H1 (cell line): ENCODE measurements around the gene ZFP69. TPM values are rescaled to one million over a fixed set of nuclear protein-coding genes. Genes with fewer than 3 reads are reported as not detected.

Source experiments
- CTCF ChIA-PET: fragments of 300-600 bp; sonication (Branson Sonifier 250); formaldehyde crosslinking; loops from one replicate; lab custom pipeline; 2021; ENCODE audit not compliant: partially characterized antibody; lab: Charles Lee
- POLR2A ChIA-PET: fragments of 300-600 bp; sonication (Branson Sonifier 250); formaldehyde crosslinking; loops from one replicate; lab custom pipeline; 2021; ENCODE audit warnings: inconsistent platforms; ENCODE audit not compliant: partially characterized antibody; lab: Charles Lee
- DNase-seq, 2 experiments: peaks; one replicate each; pipeline versions ENCODE4 v3.0.0 to v3.0.0-alpha.2; 2010 to 2022; ENCODE audit warnings: low spot score in 2 of 2, low read depth in 1 of 2, mixed read lengths in 1 of 2
- FAIRE-seq: peaks from 2 replicates; lab custom pipeline; 2011; peaks lifted over from hg19 to GRCh38; lab: Jason Lieb, UNC
- H2AFZ ChIP-seq: 2 replicates; pipeline ENCODE4 v1.8.1; 2012; ENCODE audit warnings: low read length, inconsistent platforms
- H2AK5ac ChIP-seq: 2 replicates; pipeline ENCODE4 v1.6.1; 2013; ENCODE audit warnings: low read depth, low read length
- H2BK120ac ChIP-seq: replicated peaks from 2 replicates; pipeline ENCODE3; 2013; ENCODE audit warnings: low read depth, low read length, inconsistent platforms
- H2BK12ac ChIP-seq: 2 replicates; pipeline ENCODE4 v1.6.1; 2013; ENCODE audit warnings: low read depth, low read length
- H2BK15ac ChIP-seq: 2 replicates; pipeline ENCODE4 v1.6.1; 2013; ENCODE audit warnings: low read length
- H2BK20ac ChIP-seq: 2 replicates; pipeline ENCODE4 v1.6.1; 2013; ENCODE audit warnings: low read length
- H2BK5ac ChIP-seq: 2 replicates; pipeline ENCODE4 v1.6.1; 2013; ENCODE audit warnings: low read depth, low read length
- H3K14ac ChIP-seq: 2 replicates; pipeline ENCODE4 v1.6.1; 2013; ENCODE audit warnings: inconsistent platforms; ENCODE audit not compliant: insufficient read length
- H3K18ac ChIP-seq: 2 replicates; pipeline ENCODE4 v1.6.1; 2013; ENCODE audit warnings: low read length; ENCODE audit errors: extremely low read depth
- H3K23ac ChIP-seq: 2 replicates; pipeline ENCODE4 v1.6.1; 2013; ENCODE audit warnings: inconsistent platforms; ENCODE audit not compliant: insufficient read length
- H3K23me2 ChIP-seq: 2 replicates; pipeline ENCODE4 v1.6.1; 2013; ENCODE audit warnings: low read depth, low read length
- H3K27ac ChIP-seq: 2 replicates; pipeline ENCODE4 v1.6.1; 2011; ENCODE audit warnings: low read depth, low read length, inconsistent platforms
- H3K27me3 ChIP-seq, 4 experiments: replicated peaks in 1 of 4; 1 replicate in 1 of 4; 2 replicates in 3 of 4; pipeline versions ENCODE4 v1.6.1 to v1.8.1; 2011 to 2013; ENCODE audit warnings: low read length in 3 of 4, mild to moderate bottlenecking in 3 of 4, inconsistent platforms in 2 of 4, mixed read lengths in 2 of 4, moderate library complexity in 1 of 4; ENCODE audit not compliant: control insufficient read depth in 3 of 4, insufficient read depth in 3 of 4; ENCODE audit errors: extremely low read depth in 1 of 4
- H3K36me3 ChIP-seq, 4 experiments: 2 replicates each; pipeline versions ENCODE4 v1.6.1 to v1.8.1; 2011 to 2013; ENCODE audit warnings: mild to moderate bottlenecking in 4 of 4, low read length in 3 of 4, moderate library complexity in 2 of 4, control low read depth in 1 of 4, inconsistent platforms in 1 of 4; ENCODE audit not compliant: insufficient read depth in 4 of 4, control insufficient read depth in 2 of 4
- H3K4ac ChIP-seq: replicated peaks from 2 replicates; pipeline ENCODE3; 2013; ENCODE audit warnings: low read length, low read depth, mixed read lengths, inconsistent platforms; ENCODE audit not compliant: insufficient read length
- H3K4me1 ChIP-seq, 4 experiments: replicated peaks in 1 of 4; 1 replicate in 1 of 4; 2 replicates in 3 of 4; pipeline versions ENCODE4 v1.6.1 to v1.8.1; 2011 to 2013; ENCODE audit warnings: low read length in 3 of 4, inconsistent platforms in 2 of 4, mixed read lengths in 1 of 4; ENCODE audit not compliant: insufficient read depth in 4 of 4, control insufficient read depth in 3 of 4
- H3K4me2 ChIP-seq, 2 experiments: 2 replicates each; pipeline versions ENCODE4 v1.6.1 to v1.8.1; 2011 to 2013; ENCODE audit warnings: low read depth in 2 of 2, low read length in 2 of 2, control low read depth in 1 of 2, inconsistent platforms in 1 of 2, mild to moderate bottlenecking in 1 of 2; ENCODE audit not compliant: insufficient read depth in 1 of 2
- H3K4me3 ChIP-seq, 4 experiments: fragments of 200-600, 300-600 bp in 1 of 4; sonication (generic), shearing (Covaris generic), sonication (Bioruptor Twin) in 1 of 4; 2 replicates each; pipeline versions ENCODE4 v1.5.1 to v1.8.1; 2011 to 2016; ENCODE audit warnings: low read length in 4 of 4, low read depth in 3 of 4, control low read depth in 2 of 4, inconsistent platforms in 2 of 4, mild to moderate bottlenecking in 2 of 4, mixed read lengths in 1 of 4, moderate library complexity in 1 of 4; ENCODE audit not compliant: insufficient read depth in 2 of 4; ENCODE audit errors: extremely low read depth in 1 of 4
- H3K56ac ChIP-seq: replicated peaks from 2 replicates; pipeline ENCODE3; 2013; ENCODE audit warnings: low read depth, mild to moderate bottlenecking, mixed read lengths, low read length, inconsistent platforms; ENCODE audit not compliant: insufficient read length
- H3K79me1 ChIP-seq: 2 replicates; pipeline ENCODE4 v1.6.1; 2013; ENCODE audit warnings: low read depth, low read length, control low read depth
- H3K79me2 ChIP-seq, 2 experiments: 2 replicates each; pipeline versions ENCODE4 v1.6.1 to v1.8.1; 2012 to 2013; ENCODE audit warnings: low read length in 2 of 2, mild to moderate bottlenecking in 2 of 2, inconsistent platforms in 1 of 2; ENCODE audit not compliant: insufficient read depth in 2 of 2, control insufficient read depth in 1 of 2
- H3K9ac ChIP-seq, 4 experiments: replicated peaks in 1 of 4; 1 replicate in 1 of 4; 2 replicates in 3 of 4; pipeline versions ENCODE4 v1.6.1 to v1.8.1; 2011 to 2013; ENCODE audit warnings: low read depth in 3 of 4, low read length in 3 of 4, control low read depth in 2 of 4, mild to moderate bottlenecking in 2 of 4, moderate library complexity in 2 of 4, inconsistent platforms in 1 of 4; ENCODE audit errors: extremely low read depth in 1 of 4
- H3K9me3 ChIP-seq, 2 experiments: 2 replicates each; pipeline versions ENCODE4 v1.6.1 to v1.8.1; 2012 to 2013; ENCODE audit warnings: mild to moderate bottlenecking in 2 of 2, moderate library complexity in 2 of 2, control low read depth in 1 of 2, inconsistent platforms in 1 of 2, low read depth in 1 of 2, low read length in 1 of 2, mixed read lengths in 1 of 2; ENCODE audit not compliant: insufficient read depth in 2 of 2
- H4K20me1 ChIP-seq, 2 experiments: replicated peaks in 1 of 2; 2 replicates each; pipeline versions ENCODE3 to v1.8.1; 2011 to 2013; ENCODE audit warnings: inconsistent platforms in 2 of 2, low read length in 2 of 2, mild to moderate bottlenecking in 1 of 2; ENCODE audit not compliant: insufficient read depth in 2 of 2, control insufficient read depth in 1 of 2
- H4K5ac ChIP-seq: 2 replicates; pipeline ENCODE4 v1.6.1; 2013; ENCODE audit warnings: low read length, low read depth, mixed read lengths, inconsistent platforms; ENCODE audit not compliant: insufficient read length
- H4K8ac ChIP-seq: 2 replicates; pipeline ENCODE4 v1.8.0; 2013; ENCODE audit warnings: mild to moderate bottlenecking, moderate library complexity, low read length, inconsistent platforms; ENCODE audit not compliant: insufficient read depth; ENCODE audit errors: extremely low read depth
- H4K91ac ChIP-seq: replicated peaks from 2 replicates; pipeline ENCODE3; 2013; ENCODE audit warnings: low read length, mixed read lengths, inconsistent platforms; ENCODE audit not compliant: insufficient read length
- NRF1 ChIP-seq: IDR thresholded peaks from 2 replicates; pipeline ENCODE4 v1.6.1; 2011; ENCODE audit warnings: mild to moderate bottlenecking, low read depth, low read length, improper control_type of control experiment
- RFX5 ChIP-seq: IDR thresholded peaks from 2 replicates; pipeline ENCODE4 v1.6.1; 2011; ENCODE audit warnings: low read depth, low read length, improper control_type of control experiment, borderline replicate concordance
- TAF7 ChIP-seq: optimal IDR thresholded peaks from 2 replicates; pipeline ENCODE3; 2011; ENCODE audit warnings: low read depth, mild to moderate bottlenecking, inconsistent platforms, low read length, moderate library complexity, borderline replicate concordance
- YY1 ChIP-seq: IDR thresholded peaks from 2 replicates; pipeline ENCODE4 v1.6.1; 2011; ENCODE audit warnings: low read depth, mild to moderate bottlenecking, low read length
- WGBS, 2 experiments: shearing (Covaris generic) in 1 of 2; methylation state at CpG; one replicate each; pipeline versions ENCODE4 v1.1.6 to v1.1.7; 2013 to 2015; ENCODE audit warnings: low lambda C conversion rate in 2 of 2, mixed read lengths in 2 of 2, inconsistent platforms in 1 of 2, low coverage in 1 of 2, missing lambda C conversion rate in 1 of 2; ENCODE audit not compliant: insufficient replicate concordance in 2 of 2, insufficient coverage in 1 of 2, insufficient read length in 1 of 2; ENCODE audit errors: extremely low coverage in 1 of 2, missing lambda C conversion rate in 1 of 2; 5-methylcytosine and 5-hydroxymethylcytosine counted together
- polyA plus RNA-seq, 7 experiments: library from polyadenylated mRNA; depleted of rRNA in 3 of 7; stranded (reverse) in 5 of 7; unstranded in 2 of 7; fragments of >200 nt in 5 of 7; fragments of 200-250 nt in 2 of 7; gene quantifications; 1 replicate in 5 of 7; 2 replicates in 1 of 7; 4 replicates in 1 of 7; pipeline versions ENCODE4 v1.2.1 to v1.2.3, GENCODE V29; 2011 to 2013; ENCODE audit warnings: missing spikeins in 2 of 7, mixed read lengths in 2 of 7
- total RNA-seq: library from RNA; stranded (reverse); fragmentation: NEBNext Ultra II Directional; extraction: Animal tissue kit (Norgen Biotek cat#: 25700); gene quantifications from 2 replicates; pipeline ENCODE4 v1.2.1, GENCODE V29; 2021
- TF ChIP-seq, protein P1 (sequence below): IDR thresholded peaks from 2 replicates; pipeline ENCODE4 v1.6.1; 2012; ENCODE audit warnings: inconsistent platforms

Gene ZFP69
- total and polyA plus RNA-seq, 2 of the 8 experiments (the other 6 are each of a cell fraction or from before 2014, with no cell fraction given): 1.0 to 4.3 TPM

DNA sequence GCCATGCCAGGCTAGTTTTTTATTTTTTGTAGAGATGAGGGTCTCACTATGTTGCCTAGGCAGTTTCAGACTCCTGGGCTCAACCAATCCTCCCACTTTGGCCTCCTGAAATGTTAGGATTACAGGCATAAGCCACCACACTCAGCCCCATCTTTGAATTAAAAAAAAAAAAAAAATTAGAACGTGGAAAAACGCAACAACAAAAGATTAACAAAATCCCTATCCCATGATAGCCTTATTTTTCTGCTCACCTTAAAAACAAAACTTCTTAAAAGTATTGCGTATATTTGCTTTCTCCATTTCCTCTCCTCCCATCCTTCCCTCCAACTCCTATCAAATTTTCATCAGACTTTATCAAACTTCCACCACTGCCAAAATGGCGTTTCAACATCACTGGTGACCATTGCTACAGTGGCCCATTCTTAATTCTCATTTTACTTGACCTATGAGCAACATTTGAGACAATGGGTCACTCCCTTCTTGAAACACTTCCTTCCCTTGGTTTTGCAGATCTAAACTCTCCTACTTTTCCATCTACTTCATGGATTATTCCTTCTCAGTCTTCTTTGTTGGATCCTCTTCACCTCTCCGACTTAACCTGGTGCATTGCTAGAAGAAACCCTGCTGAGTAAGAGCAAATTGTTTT is 53.8 kb downstream of the ZFP69 start:
- H3K79me1 ChIP-seq: no peaks in the 10 kb centered on the region
- TF ChIP-seq RFX5 (no peak), NRF1 (no peak), TAF7 (peak; percentile 23), YY1 (peak; percentile 70)
- TF ChIP-seq, protein P1, sequence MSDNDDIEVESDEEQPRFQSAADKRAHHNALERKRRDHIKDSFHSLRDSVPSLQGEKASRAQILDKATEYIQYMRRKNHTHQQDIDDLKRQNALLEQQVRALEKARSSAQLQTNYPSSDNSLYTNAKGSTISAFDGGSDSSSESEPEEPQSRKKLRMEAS: no peak
- TF ChIP-seq, all 59 proteins: peak for 2
- ChIA-PET POLR2A (interaction anchor here (0.9 to 1.9 kb wide), 6 partner anchors 13 to 80 kb away, joined by 3 to 6 read pairs (median 4); partner anchors contain the start of genes EXO5, ZFP69 and ZFP69B), CTCF (no interaction called here)
- Histone ChIP-seq H2BK20ac (no peak overlapping the region), H4K20me1 (no peaks in the 10 kb centered on the region), H2BK12ac (no peak overlapping the region), H3K4me2 (peak overlapping the region; percentile 79 to 82), H3K4me1 (no peaks in the 10 kb centered on the region), H4K8ac (peak overlapping the region; percentile 35; the same call in 1 of the 2 replicates), H2BK15ac (no peak overlapping the region), H3K4me3 (peak overlapping the region; percentile 83 to 92 (median 88)), H3K14ac (no peak overlapping the region), H3K36me3 (no peaks in the 10 kb centered on the region), H3K56ac (peak overlapping the region; percentile 26), H4K5ac (peak overlapping the region; percentile 12), H3K18ac (peak overlapping the region; percentile 65; the same call in 1 of the 2 replicates), H2BK5ac (peak overlapping the region; percentile 50), H3K23ac (no peak overlapping the region), H3K4ac (no peak overlapping the region), H3K27ac (peak overlapping the region; percentile 78), H2AK5ac (no peak overlapping the region), H2AFZ (peak overlapping the region; percentile 96), H4K91ac (peak overlapping the region; percentile 44), H3K9ac (peak overlapping the region; percentile 71 to 79 (median 76)), H3K79me2 (0 out of 4 replicates have a peak, but pooled peaks cover 0 to 2% of the 10 kb centered on the region in 2 experiments), H3K9me3 (0 out of 4 replicates have a peak, but pooled peaks cover 0 to 2% of the 10 kb centered on the region in 2 experiments), H2BK120ac (no peak overlapping the region), H3K23me2 (peaks cover 11% of the 10 kb centered on the region), H3K27me3 (no peaks in the 10 kb centered on the region)
- WGBS, 2 experiments: 56% methylated on average over 5 of the region's 5 CpGs; no CpG with 5 or more reads in 1 of the 2 experiments
- no peak for FAIRE-seq
- DNase-seq: no peak
